ENCODE measurements around the gene CFAP77. TPM values are rescaled to one million over a fixed set of nuclear protein-coding genes. Genes with fewer than 3 reads are reported as not detected.

Gene CFAP77
- total and polyA plus RNA-seq, 2 of the 8 experiments (the other 6 are each of a cell fraction or from before 2014, with no cell fraction given) = 0.63 to 0.97 TPM

DNA sequence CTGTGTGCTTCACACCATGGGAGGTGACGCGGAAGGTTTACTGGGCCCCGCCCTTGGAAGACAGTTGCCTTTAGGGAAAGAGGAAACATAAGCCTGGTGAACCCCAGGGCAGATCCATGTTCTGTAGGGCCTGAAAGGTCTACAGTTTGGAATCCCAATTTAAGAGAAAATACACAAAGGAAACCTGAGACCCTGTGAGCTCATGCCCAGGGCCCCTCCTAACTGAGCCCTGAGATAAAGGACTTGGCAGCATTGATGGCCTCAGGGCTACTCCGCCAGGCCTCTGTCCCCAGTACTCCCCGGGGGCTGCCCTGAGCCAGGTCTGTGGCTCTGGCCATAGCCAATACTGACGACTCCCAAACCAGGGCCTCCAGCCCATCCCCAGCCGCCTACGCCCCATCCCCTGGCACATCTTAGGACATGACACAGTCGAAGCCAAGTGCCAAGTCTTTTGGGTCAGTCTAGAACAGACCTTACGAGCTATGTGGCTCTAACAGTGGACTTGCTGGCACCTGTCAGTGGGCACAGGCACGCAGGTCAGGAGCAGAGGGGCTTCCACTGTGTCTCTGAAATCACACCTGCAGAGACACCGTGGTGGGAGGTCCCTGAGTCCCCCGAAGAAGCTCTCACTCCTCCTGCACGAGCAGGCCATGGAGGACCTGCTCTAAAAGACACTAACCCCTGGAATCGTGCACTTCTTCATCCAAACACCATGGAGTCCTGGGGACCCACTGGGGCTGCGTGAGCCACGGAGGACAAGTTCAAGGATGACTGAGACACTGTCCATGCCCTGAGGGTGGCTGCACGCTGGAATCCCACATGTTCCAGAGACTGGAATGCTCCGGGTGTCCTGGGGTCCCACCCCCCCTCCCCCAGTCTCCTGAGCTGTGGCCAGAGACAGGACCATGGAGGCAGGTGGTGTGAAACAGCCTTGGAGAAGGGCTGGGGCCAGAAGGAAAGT lies 132.1 kb downstream of the CFAP77 start:
- no peaks in the 10 kb centered on the region for H3K79me2 ChIP-seq (ENCODE audit: control insufficient read depth in 1 of 2, insufficient read depth in 2 of 2, low read length in 2 of 2)
- ChIA-PET CTCF (ENCODE audit: partially characterized antibody) (interaction anchor here (0.7 to 1.1 kb wide), 2 partner anchors 128 to 130 kb away, joined by 3 read pairs; no protein-coding TSS in a partner anchor), POLR2A (ENCODE audit: partially characterized antibody) (no interaction called here)
- no peak overlapping the region for H2AK5ac ChIP-seq (ENCODE audit: low read depth, low read length)
- no peak overlapping the region for H4K8ac ChIP-seq (ENCODE audit: extremely low read depth, insufficient read depth, low read length)
- no peak overlapping the region for H3K23ac ChIP-seq (ENCODE audit: insufficient read length)
- 91% methylated on average over 17 of the region's 19 CpGs; no CpG with 5 or more reads in 1 of the 2 experiments for WGBS, 2 experiments (ENCODE audit: extremely low coverage in 1 of 2, insufficient coverage in 1 of 2, insufficient read length in 1 of 2, insufficient replicate concordance in 2 of 2, low coverage in 1 of 2, low lambda C conversion rate in 2 of 2, missing lambda C conversion rate in 1 of 2)
- no peak overlapping the region for H2BK120ac ChIP-seq (replicated peaks; ENCODE audit: low read depth, low read length)
- no peaks in the 10 kb centered on the region; a peak in 1 of 7 replicates for H3K27me3 ChIP-seq (replicated peaks in 1 of 4; ENCODE audit: control insufficient read depth in 3 of 4, extremely low read depth in 1 of 4, insufficient read depth in 3 of 4, low read length in 3 of 4)
- H3K14ac ChIP-seq (ENCODE audit: insufficient read length) = no peak overlapping the region
- H3K18ac ChIP-seq (ENCODE audit: extremely low read depth, low read length) = no peak overlapping the region
- H3K23me2 ChIP-seq (ENCODE audit: low read depth, low read length) = peaks cover 4% of the 10 kb centered on the region; the same call in 1 of the 2 replicates
- H3K36me3 ChIP-seq (ENCODE audit: control insufficient read depth in 2 of 4, insufficient read depth in 4 of 4, low read length in 3 of 4) = no peaks in the 10 kb centered on the region
- DNase-seq (ENCODE audit: low read depth in 1 of 2, low spot score in 2 of 2) (no peak), FAIRE-seq (no peak)
- no peak overlapping the region for H3K27ac ChIP-seq (ENCODE audit: low read depth, low read length)
- 0 out of 2 replicates have a peak overlapping the region, but pooled peaks have one; percentile 27 for H2BK12ac ChIP-seq (ENCODE audit: low read depth, low read length)
- H4K5ac ChIP-seq (ENCODE audit: insufficient read length, low read depth, low read length) = no peak overlapping the region
- H2BK15ac ChIP-seq (ENCODE audit: low read length) = 0 out of 2 replicates have a peak overlapping the region, but pooled peaks have one; percentile 72
- H3K56ac ChIP-seq (replicated peaks; ENCODE audit: insufficient read length, low read depth, low read length) = no peak overlapping the region
- H2BK5ac ChIP-seq (ENCODE audit: low read depth, low read length) = no peak overlapping the region
- TF ChIP-seq TEAD4 (IDR thresholded peaks at IDR 0.05; ENCODE audit: low read depth, low read length) = no peak
- no peak for TF ChIP-seq KDM1A (IDR thresholded peaks at IDR 0.05; ENCODE audit: borderline replicate concordance, low read length)
- TF ChIP-seq CHD1 (IDR thresholded peaks at IDR 0.05; ENCODE audit: low read depth, low read length) = no peak
- TF ChIP-seq ATF3 (IDR thresholded peaks at IDR 0.05; ENCODE audit: insufficient read depth, low read depth, low read length) = no peak
- no peak for TF ChIP-seq KDM5A (IDR thresholded peaks at IDR 0.05; ENCODE audit: low read length)
- TF ChIP-seq RBBP5 (IDR thresholded peaks at IDR 0.05; ENCODE audit: borderline replicate concordance, low read depth, low read length) = no peak
- TF ChIP-seq POU5F1 (IDR thresholded peaks at IDR 0.05; ENCODE audit: low read depth, low read length) = no peak
- TF ChIP-seq SRF (IDR thresholded peaks at IDR 0.05; ENCODE audit: low read depth, low read length) = no peak
- TF ChIP-seq TAF7 (optimal IDR thresholded peaks at IDR 0.05; ENCODE audit: borderline replicate concordance, low read depth, low read length) = no peak
- no peak overlapping the region for H3K4me2 ChIP-seq (ENCODE audit: insufficient read depth in 1 of 2, low read depth in 2 of 2, low read length in 2 of 2)
- H3K9me3 ChIP-seq (ENCODE audit: insufficient read depth in 2 of 2, low read depth in 1 of 2, low read length in 1 of 2) = no peaks in the 10 kb centered on the region
- no peak overlapping the region for H3K9ac ChIP-seq (replicated peaks in 1 of 4; ENCODE audit: extremely low read depth in 1 of 4, low read depth in 3 of 4, low read length in 3 of 4)
- no peak overlapping the region for H4K91ac ChIP-seq (replicated peaks; ENCODE audit: insufficient read length, low read length)
- H4K20me1 ChIP-seq (replicated peaks in 1 of 2; ENCODE audit: control insufficient read depth in 1 of 2, insufficient read depth in 2 of 2, low read length in 2 of 2) = no peaks in the 10 kb centered on the region
- no peak overlapping the region for H2AFZ ChIP-seq (ENCODE audit: low read length)
- H3K4ac ChIP-seq (replicated peaks; ENCODE audit: insufficient read length, low read depth, low read length) = no peak overlapping the region
- H3K79me1 ChIP-seq (ENCODE audit: low read depth, low read length) = no peaks in the 10 kb centered on the region
- no peak overlapping the region for H3K4me3 ChIP-seq (ENCODE audit: extremely low read depth in 1 of 4, insufficient read depth in 2 of 4, low read depth in 3 of 4, low read length in 4 of 4)
- H3K4me1 ChIP-seq (replicated peaks in 1 of 4; ENCODE audit: control insufficient read depth in 3 of 4, insufficient read depth in 4 of 4, low read length in 3 of 4) = peaks cover 0 to 7% (median 3%) of the 10 kb centered on the region in 4 experiments; a peak in 5 of 7 replicates
- no peak overlapping the region for H2BK20ac ChIP-seq (ENCODE audit: low read length)

Measured in H1 (cell line).